HepG2 (cell line): ENCODE results near the gene CD6.

Source experiments
- GABPA ChIP-seq, 2 experiments: IDR thresholded peaks; 2 replicates each; pipeline ENCODE4 v1.6.1; 2011 to 2016; ENCODE audit warnings: low read depth in 2 of 2, low read length in 1 of 2, missing biosample characterization in 1 of 2, missing genetic modification characterization in 1 of 2
- KLF9 ChIP-seq: IDR thresholded peaks from 2 replicates; pipeline ENCODE4 v1.6.1; 2016; ENCODE audit warnings: low read depth
- MAFK ChIP-seq, 2 experiments: IDR thresholded peaks in 1 of 2; conservative IDR thresholded peaks in 1 of 2; 2 replicates each; pipeline ENCODE4 v1.6.1; 2011; ENCODE audit warnings: improper control_type of control experiment in 2 of 2, low read length in 2 of 2
- MED1 ChIP-seq: sonication (generic); formaldehyde crosslinking; IDR thresholded peaks from 2 replicates; pipeline ENCODE4 v1.4.0; 2020; ENCODE audit warnings: missing genetic modification reagents
- RAD21 ChIP-seq: fragments of 450-650 bp; formaldehyde crosslinking; IDR thresholded peaks from 2 replicates; pipeline ENCODE4 v1.5.0; 2020; ENCODE audit warnings: mild to moderate bottlenecking
- TCF7L2 ChIP-seq: IDR thresholded peaks from 2 replicates; pipeline ENCODE4 v1.6.1; 2011; ENCODE audit warnings: mild to moderate bottlenecking, low read depth, low read length, moderate library complexity
- ZNF24 ChIP-seq: fragments of 450-650 bp; IDR thresholded peaks from 2 replicates; pipeline ENCODE4 v1.6.1; 2017; ENCODE audit warnings: antibody characterized with exemption, mild to moderate bottlenecking
- ZNF296 ChIP-seq: sonication (generic); formaldehyde crosslinking; conservative IDR thresholded peaks from 2 replicates; pipeline ENCODE4 v1.5.0; 2020; ENCODE audit warnings: mild to moderate bottlenecking, missing genetic modification reagents
- ZNF318 ChIP-seq: sonication (generic); formaldehyde crosslinking; IDR thresholded peaks from 2 replicates; pipeline ENCODE4 v1.4.0; 2020; ENCODE audit warnings: mild to moderate bottlenecking, missing genetic modification reagents
- ZNF432 ChIP-seq: sonication (generic); formaldehyde crosslinking; IDR thresholded peaks from 2 replicates; pipeline ENCODE4 v1.5.0; 2020; ENCODE audit warnings: missing genetic modification reagents, mild to moderate bottlenecking, borderline replicate concordance
- ZNF781 ChIP-seq: sonication (generic); formaldehyde crosslinking; IDR thresholded peaks from 2 replicates; pipeline ENCODE4 v1.5.1; 2020; ENCODE audit warnings: borderline replicate concordance, mild to moderate bottlenecking, missing genetic modification reagents; ENCODE audit errors: not compliant biosample characterization
- TF ChIP-seq, protein P1 (sequence below): IDR thresholded peaks from 2 replicates; pipeline ENCODE4 v1.6.1; 2012; ENCODE audit warnings: inconsistent platforms
- TF ChIP-seq, protein P2 (sequence below): IDR thresholded peaks from 2 replicates; pipeline ENCODE4 v1.6.1; 2016; ENCODE audit warnings: low read depth, missing genetic modification reagents, missing compliant biosample characterization

DNA sequence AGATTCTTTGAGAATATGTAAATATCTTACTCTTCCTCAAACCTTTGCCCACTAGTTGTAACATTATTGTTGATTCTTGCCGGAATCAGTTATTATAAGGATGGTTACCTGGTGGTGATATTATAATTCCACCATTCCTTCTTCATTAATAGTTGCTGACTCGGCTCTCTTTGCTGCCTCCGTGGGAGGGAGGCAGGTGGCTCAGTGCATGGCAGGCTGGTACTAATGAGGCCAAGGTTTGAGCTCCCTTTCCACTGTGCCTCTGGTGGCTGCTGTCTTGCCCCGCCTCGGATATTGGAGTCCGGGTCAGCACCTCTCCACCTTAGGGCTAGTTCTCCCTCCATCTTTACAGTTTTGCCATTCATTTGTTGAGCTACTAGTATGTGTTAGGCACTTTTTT, 12.7 kb downstream of the CD6 start:
- TF ChIP-seq ZNF432 (CRISPR knock-in tag) (no peak), ZNF296 (CRISPR knock-in tag) (no peak), ZNF24 (no peak), ZNF318 (CRISPR knock-in tag) (no peak), ZNF781 (CRISPR knock-in tag) (no peak), MED1 (CRISPR knock-in tag) (no peak), MAFK (conservative IDR thresholded peaks at IDR 0.05 in 1 of 2, IDR thresholded peaks at IDR 0.05 in 1 of 2; ENCODE audit: low read length in 2 of 2) (peak; percentile 25 to 69; a peak in 3 of 4 replicates), TCF7L2 (no peak), GABPA (IDR thresholded peaks at IDR 0.05; ENCODE audit: low read depth, low read length) (no peak), GABPA (CRISPR knock-in tag; IDR thresholded peaks at IDR 0.05; ENCODE audit: low read depth) (no peak), RAD21 (no peak), KLF9 (CRISPR knock-in tag) (no peak)
- TF ChIP-seq, protein P1, sequence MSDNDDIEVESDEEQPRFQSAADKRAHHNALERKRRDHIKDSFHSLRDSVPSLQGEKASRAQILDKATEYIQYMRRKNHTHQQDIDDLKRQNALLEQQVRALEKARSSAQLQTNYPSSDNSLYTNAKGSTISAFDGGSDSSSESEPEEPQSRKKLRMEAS, result no peak
- TF ChIP-seq, protein P2, sequence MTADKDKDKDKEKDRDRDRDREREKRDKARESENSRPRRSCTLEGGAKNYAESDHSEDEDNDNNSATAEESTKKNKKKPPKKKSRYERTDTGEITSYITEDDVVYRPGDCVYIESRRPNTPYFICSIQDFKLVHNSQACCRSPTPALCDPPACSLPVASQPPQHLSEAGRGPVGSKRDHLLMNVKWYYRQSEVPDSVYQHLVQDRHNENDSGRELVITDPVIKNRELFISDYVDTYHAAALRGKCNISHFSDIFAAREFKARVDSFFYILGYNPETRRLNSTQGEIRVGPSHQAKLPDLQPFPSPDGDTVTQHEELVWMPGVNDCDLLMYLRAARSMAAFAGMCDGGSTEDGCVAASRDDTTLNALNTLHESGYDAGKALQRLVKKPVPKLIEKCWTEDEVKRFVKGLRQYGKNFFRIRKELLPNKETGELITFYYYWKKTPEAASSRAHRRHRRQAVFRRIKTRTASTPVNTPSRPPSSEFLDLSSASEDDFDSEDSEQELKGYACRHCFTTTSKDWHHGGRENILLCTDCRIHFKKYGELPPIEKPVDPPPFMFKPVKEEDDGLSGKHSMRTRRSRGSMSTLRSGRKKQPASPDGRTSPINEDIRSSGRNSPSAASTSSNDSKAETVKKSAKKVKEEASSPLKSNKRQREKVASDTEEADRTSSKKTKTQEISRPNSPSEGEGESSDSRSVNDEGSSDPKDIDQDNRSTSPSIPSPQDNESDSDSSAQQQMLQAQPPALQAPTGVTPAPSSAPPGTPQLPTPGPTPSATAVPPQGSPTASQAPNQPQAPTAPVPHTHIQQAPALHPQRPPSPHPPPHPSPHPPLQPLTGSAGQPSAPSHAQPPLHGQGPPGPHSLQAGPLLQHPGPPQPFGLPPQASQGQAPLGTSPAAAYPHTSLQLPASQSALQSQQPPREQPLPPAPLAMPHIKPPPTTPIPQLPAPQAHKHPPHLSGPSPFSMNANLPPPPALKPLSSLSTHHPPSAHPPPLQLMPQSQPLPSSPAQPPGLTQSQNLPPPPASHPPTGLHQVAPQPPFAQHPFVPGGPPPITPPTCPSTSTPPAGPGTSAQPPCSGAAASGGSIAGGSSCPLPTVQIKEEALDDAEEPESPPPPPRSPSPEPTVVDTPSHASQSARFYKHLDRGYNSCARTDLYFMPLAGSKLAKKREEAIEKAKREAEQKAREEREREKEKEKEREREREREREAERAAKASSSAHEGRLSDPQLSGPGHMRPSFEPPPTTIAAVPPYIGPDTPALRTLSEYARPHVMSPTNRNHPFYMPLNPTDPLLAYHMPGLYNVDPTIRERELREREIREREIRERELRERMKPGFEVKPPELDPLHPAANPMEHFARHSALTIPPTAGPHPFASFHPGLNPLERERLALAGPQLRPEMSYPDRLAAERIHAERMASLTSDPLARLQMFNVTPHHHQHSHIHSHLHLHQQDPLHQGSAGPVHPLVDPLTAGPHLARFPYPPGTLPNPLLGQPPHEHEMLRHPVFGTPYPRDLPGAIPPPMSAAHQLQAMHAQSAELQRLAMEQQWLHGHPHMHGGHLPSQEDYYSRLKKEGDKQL (CRISPR knock-in tag), result no peak
